ENCODE results near the gene RYR3.

Gene RYR3

DNA sequence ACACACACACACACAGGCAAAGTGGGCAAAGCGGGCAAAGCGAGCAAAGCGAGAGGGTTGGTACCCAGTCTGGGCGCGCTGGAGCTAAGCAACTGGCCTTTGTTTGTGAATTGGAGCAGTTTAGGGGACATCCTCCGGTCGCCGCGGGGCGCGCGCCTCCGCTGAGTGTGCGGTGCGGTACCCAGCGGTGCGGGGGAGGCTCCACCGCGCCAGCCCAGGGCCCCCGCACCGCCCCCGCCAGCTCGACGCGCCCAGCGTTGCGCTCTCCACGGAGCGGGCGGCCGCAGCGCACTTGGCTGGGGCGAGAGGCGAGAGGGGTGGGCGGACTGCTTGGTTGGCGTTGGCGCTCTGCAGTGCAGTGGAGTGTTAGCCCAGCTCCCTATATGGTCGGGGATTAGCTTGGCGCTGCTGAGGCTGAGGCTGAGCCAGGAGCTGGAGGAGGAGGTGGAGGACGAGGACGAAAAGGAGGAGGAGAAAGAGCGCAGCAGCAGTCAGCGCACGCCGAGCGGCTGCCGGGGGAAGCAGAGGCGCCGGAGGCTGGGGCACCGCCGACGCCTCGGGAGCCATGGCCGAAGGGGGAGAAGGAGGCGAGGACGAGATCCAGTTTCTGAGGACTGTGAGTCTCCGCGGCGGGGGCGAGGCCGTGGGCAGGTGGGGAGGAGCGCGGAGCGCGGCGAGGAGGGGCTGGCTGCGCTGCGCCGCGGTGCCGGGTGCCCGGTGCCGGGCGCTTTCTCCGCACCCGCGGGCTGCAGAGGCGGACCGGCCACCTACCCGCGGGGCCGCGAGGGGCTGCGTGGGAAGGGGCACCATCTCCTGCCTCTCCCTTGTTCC is at the start of gene RYR3:
RYR3 (plus strand) TSS at position 487 of the 831 bp plus-strand sequence; CDS start at position 566, 79 bp downstream.
- no peak for TF ChIP-seq ZNF274 (IDR thresholded peaks at IDR 0.05; ENCODE audit: low read depth, low read length)
- H3K4me3 ChIP-seq (ENCODE audit: low read length), result no peak within 1 kb of the TSS

- no peak for TF ChIP-seq ZNF274 (IDR thresholded peaks at IDR 0.05; ENCODE audit: low read depth, low read length)
Observed at GRCh38 chr15:33262306-33262705, 48.5 kb upstream of the RYR3 start.

DNA sequence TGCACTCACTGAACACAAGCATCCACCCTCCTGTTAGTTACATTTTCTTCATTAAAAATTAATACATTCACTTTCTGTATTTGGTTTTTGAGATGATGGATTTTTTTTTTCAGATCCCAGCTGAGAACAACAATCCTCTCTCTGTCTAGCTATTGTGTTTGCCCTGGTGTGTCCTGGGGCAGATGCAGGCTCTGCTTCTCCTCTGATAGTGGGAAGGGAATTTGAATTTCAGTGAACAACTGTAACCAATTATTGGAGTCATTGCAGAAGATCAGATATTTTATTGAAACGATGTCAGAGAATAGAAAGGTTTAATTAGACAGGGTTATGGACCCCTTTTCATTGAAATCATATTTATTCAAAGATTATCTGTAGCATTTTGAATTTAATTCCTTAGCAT is 33.1 kb upstream of the RYR3 start:
- H3K4me3 ChIP-seq (ENCODE audit: low read length), result no peak overlapping the region

More at GRCh38 chr15:33262306-33262705, 48.5 kb upstream of the RYR3 start:
- H3K4me3 ChIP-seq (ENCODE audit: low read length), result no peak overlapping the region

DNA sequence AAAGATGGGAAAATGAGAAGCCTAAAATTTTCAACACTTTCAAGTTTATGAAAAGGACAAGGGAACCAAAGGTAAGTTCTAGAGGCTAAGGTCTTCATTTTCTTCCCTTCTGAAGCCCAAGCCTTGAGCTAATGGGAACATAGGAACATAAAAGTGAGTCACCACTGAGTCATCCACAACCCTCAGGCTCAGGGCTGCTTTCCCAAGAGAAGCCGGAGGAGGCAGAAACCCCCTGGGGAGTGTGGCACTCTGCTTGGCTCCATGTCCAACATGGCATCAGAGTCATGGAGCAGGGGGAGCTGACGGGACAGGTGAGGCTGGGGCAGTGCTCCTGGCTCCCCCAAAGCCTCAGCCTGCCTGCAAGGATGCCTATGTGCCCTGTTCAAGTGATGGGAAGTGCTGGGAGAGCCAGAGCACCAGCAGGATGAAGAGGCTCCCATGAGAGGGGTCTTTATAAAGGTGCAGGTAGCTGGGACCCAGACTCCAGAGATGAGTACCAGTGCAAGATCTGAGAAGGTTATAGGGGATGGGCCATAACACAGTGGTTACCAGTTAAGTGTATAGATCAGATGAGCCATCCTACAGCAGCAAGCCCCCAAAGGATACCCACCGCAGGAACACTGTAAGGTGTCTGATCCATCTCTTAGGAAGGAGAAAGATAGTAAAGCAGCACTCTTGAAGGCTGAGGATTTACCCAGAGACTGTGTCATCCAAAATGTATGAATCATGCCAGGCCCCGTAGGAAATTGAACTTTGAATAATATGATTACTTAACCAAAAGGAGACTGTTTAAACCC is 31.8 kb upstream of the RYR3 start:
- H3K4me3 ChIP-seq (ENCODE audit: low read length), result no peak overlapping the region
- no peak for TF ChIP-seq ZNF274 (IDR thresholded peaks at IDR 0.05; ENCODE audit: low read depth, low read length)

More for the DNA sequence above, 33.1 kb upstream of the RYR3 start:
- TF ChIP-seq ZNF274 (IDR thresholded peaks at IDR 0.05; ENCODE audit: low read depth, low read length), result no peak

- TF ChIP-seq ZNF274 (IDR thresholded peaks at IDR 0.05; ENCODE audit: low read depth, low read length), result no peak
- no peak overlapping the region for H3K4me3 ChIP-seq (ENCODE audit: low read length)
Observed at GRCh38 chr15:33279613-33280205, 31.1 kb upstream of the RYR3 start.

GRCh38 chr15:33282226-33283020 is 28.3 kb upstream of the RYR3 start:
- TF ChIP-seq ZNF274 (IDR thresholded peaks at IDR 0.05; ENCODE audit: low read depth, low read length), result no peak
- H3K4me3 ChIP-seq (ENCODE audit: low read length), result no peak overlapping the region

DNA sequence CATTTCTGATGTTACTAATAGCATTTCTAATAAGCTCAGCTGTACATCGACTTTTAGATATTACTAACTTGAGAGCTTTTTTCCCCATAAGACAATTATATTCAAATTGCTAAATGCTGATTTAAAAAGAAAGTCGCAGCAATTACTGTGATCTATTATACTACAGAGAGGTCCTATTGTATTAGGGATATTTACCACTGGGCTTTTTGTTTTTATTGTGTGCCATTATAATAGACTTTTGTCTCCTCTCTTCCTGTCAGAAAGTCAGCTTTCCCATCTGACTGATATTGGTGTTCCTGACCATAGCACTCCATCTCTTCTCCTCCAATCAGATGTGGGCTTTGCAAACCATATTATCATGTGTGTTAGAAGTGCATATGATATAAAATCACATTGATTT is 27.2 kb upstream of the RYR3 start:
- H3K4me3 ChIP-seq (ENCODE audit: low read length), result no peak overlapping the region
- no peak for TF ChIP-seq ZNF274 (IDR thresholded peaks at IDR 0.05; ENCODE audit: low read depth, low read length)

GRCh38 chr15:33284336-33284735 is 26.4 kb upstream of the RYR3 start:
- H3K4me3 ChIP-seq (ENCODE audit: low read length), result no peak overlapping the region
- no peak for TF ChIP-seq ZNF274 (IDR thresholded peaks at IDR 0.05; ENCODE audit: low read depth, low read length)

GRCh38 chr15:33292717-33293307 is 18.0 kb upstream of the RYR3 start:
- H3K4me3 ChIP-seq (ENCODE audit: low read length), result no peak overlapping the region
- TF ChIP-seq ZNF274 (IDR thresholded peaks at IDR 0.05; ENCODE audit: low read depth, low read length), result no peak

DNA sequence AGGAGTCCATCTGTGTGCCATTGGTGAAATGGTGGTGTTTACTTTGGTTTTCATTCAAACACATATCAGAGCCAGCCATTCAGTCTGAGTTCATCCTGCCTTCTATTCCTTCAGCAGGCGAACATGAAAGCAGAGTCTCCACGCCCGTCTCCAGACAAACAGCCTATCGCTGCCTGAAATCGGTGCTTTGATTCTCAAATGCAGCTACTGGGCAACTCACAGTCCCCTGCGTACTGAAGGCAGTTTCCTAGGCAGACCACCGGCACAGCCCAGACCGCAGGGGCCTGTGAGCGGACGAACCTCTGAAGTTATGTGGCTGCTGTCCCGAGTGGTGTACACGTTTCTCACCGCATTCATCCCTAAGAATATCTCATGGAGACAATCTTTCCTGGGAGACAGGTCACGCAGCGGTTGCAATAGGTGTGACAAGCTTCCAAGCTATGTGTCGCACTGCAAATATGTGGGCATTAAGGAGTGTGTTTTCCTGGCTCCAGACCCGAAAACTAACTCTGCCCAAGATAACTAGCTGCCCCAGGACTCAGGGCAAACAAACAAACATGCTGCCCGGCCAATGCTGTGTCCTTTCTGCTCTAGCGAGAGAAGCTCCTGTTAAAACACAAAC is 16.9 kb upstream of the RYR3 start:
- H3K4me3 ChIP-seq (ENCODE audit: low read length), result no peak overlapping the region
- TF ChIP-seq ZNF274 (IDR thresholded peaks at IDR 0.05; ENCODE audit: low read depth, low read length), result no peak

- H3K4me3 ChIP-seq (ENCODE audit: low read length), result no peak overlapping the region
- TF ChIP-seq ZNF274 (IDR thresholded peaks at IDR 0.05; ENCODE audit: low read depth, low read length), result no peak
Observed at GRCh38 chr15:33296050-33296449, 14.7 kb upstream of the RYR3 start.

GRCh38 chr15:33296856-33297255 is 13.9 kb upstream of the RYR3 start:
- TF ChIP-seq ZNF274 (IDR thresholded peaks at IDR 0.05; ENCODE audit: low read depth, low read length), result no peak
- H3K4me3 ChIP-seq (ENCODE audit: low read length), result no peak overlapping the region

DNA sequence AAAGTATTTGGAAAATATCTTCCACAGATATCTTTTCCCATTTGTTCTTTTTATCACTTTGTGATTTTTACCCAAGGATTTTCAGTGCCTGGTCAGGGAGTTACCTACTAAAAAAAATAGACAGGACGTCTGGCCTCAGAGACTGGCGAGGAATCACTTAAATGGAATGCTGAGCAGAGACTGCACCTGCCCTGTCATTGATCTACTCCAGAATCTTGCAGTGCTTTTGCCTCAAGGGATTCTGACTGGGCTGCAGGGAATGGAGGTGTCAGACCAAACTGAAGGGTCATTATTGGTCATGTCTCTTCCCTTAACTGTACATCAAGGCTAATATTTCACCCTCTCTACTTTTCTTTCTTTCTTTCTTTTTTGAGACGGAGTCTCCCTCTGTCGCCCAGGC is 12.1 kb upstream of the RYR3 start:
- no peak for TF ChIP-seq ZNF274 (IDR thresholded peaks at IDR 0.05; ENCODE audit: low read depth, low read length)

More for the DNA sequence above, 12.1 kb upstream of the RYR3 start:
- H3K4me3 ChIP-seq (ENCODE audit: low read length), result no peak overlapping the region
